Mesodermal cell (in vitro differentiated cells): ENCODE measurements around the gene NDUFB6.

Experiments used
- H3K27ac ChIP-seq: 2 replicates; pipeline ENCODE4 v1.7.0; 2013; ENCODE audit warnings: mild to moderate bottlenecking, low read depth, low read length, moderate library complexity; ENCODE audit not compliant: severe bottlenecking
- H3K36me3 ChIP-seq: 2 replicates; pipeline ENCODE4 v1.7.1; 2013; ENCODE audit warnings: mild to moderate bottlenecking, low read length, moderate library complexity; ENCODE audit not compliant: control insufficient read depth, insufficient read depth
- H3K4me1 ChIP-seq: one replicate; pipeline ENCODE4 v1.7.1; 2013; ENCODE audit warnings: mild to moderate bottlenecking, low read length; ENCODE audit not compliant: insufficient read depth, control insufficient read depth, poor library complexity, severe bottlenecking
- H3K4me3 ChIP-seq: 2 replicates; pipeline ENCODE4 v1.7.0; 2013; ENCODE audit warnings: low read length, control low read depth, mild to moderate bottlenecking; ENCODE audit not compliant: insufficient read depth, poor library complexity, severe bottlenecking; ENCODE audit errors: extremely low read depth
- H3K9me3 ChIP-seq: 2 replicates; pipeline ENCODE4 v1.7.1; 2013; ENCODE audit warnings: mild to moderate bottlenecking, low read length, moderate library complexity; ENCODE audit not compliant: control insufficient read depth
- WGBS, 2 experiments: methylation state at CpG; one replicate each; pipeline ENCODE4 v1.1.5; 2013; ENCODE audit warnings: missing lambda C conversion rate in 2 of 2; ENCODE audit not compliant: insufficient coverage in 2 of 2; 5-methylcytosine and 5-hydroxymethylcytosine counted together

Gene NDUFB6

DNA sequence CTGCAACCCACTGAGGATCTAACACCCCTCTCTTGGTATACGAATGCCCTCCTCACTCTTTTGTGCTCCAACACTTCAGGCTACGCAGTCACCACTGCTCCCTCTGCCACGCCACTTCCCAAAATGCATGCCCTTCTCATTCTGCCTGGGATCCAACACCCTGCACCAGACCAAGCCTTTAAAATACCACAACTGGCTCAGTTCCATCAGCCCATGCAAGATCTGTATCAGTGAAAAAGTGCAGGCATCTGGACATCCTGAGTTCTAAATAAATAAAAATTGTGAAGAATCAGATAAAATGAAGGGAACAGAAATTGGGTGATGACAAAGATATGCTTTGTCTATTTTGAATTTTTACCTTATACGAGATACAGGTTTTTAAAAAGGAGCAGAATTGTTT, 2.7 kb downstream of the NDUFB6 start:
- WGBS, 2 experiments = 90 to 100% methylated on average over 2 to 3 of the region's 4 CpGs
- Histone ChIP-seq H3K4me1 (peaks cover 8% of the 10 kb centered on the region), H3K9me3 (no peaks in the 10 kb centered on the region), H3K27ac (no peak overlapping the region), H3K36me3 (peaks cover 39% of the 10 kb centered on the region), H3K4me3 (no peak overlapping the region)

DNA sequence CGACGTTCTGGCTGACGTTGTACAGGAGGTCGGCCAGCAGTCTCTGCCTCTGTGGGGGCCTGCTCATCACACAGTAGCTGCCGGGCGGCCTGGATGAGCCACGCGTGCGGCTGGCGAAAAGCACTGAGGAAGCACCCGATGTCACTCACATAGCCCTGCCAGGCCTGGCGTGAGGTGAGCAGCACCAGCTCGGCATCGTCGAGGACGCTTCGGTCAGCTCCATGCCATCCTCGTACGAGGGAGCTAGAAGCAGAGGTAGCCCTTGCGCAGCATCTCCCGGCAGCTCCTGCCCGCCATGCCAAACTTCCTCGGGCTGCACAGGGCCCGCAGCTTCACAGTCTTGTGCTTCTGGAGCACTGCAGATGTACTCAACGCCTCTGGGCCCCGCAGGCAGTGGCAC, 6.2 kb downstream of the NDUFB6 start:
- H3K27ac ChIP-seq = no peak overlapping the region
- H3K36me3 ChIP-seq = peaks cover 53% of the 10 kb centered on the region
- H3K4me1 ChIP-seq = peaks cover 6% of the 10 kb centered on the region
- no peaks in the 10 kb centered on the region for H3K9me3 ChIP-seq
- H3K4me3 ChIP-seq = no peak overlapping the region
- 94 to 97% methylated on average over 26 of the region's 26 CpGs for WGBS, 2 experiments

DNA sequence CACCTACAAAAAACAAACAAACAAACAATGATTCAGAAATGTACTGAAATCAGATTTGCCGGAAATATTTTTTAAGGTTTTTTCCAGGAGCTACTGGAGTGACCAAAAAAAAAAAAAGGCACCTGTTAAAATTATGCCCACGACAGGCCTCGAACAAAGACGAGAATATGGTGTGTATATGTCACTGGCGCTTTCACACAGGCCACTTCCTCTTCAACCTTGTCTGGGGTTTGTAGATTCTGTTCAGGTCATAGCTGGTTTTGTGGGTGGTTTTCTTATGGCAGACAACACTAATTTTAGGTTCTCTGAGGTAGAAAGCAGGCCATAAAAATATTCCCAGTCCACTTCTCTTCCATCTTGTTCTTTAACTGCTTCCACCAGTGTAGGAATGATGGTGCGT, 7.0 kb downstream of the NDUFB6 start:
- H3K4me1 ChIP-seq = no peaks in the 10 kb centered on the region
- no peak overlapping the region for H3K27ac ChIP-seq
- H3K36me3 ChIP-seq = peaks cover 53% of the 10 kb centered on the region
- no peak overlapping the region for H3K4me3 ChIP-seq
- no peaks in the 10 kb centered on the region for H3K9me3 ChIP-seq
- WGBS, 2 experiments = 96 to 100% methylated on average over 3 to 5 of the region's 6 CpGs

GRCh38 chr9:32558408-32558934, 14.5 kb downstream of the NDUFB6 start:
- WGBS, 2 experiments = 100% methylated on average over 1 of the region's 3 CpGs; no CpG with 5 or more reads in 1 of the 2 experiments

DNA sequence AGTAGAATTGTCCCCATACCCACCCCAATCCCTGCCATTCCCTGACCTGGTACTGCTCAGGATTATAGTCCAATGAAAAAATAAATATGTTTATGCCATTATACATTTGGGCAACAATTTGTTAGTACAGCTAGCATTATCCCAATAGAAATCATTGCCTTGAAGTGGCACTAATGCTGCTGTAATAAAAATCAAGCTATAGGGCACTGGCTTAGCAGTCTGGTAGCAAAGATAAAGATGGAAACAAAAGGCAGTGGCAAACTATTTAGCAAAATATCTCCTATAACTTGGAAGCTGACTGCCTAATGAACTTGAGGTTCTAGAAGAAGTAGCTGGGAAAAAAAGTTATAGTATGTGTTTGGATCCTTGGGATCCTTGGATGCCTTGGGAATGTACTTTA, 18.4 kb downstream of the NDUFB6 start:
- Histone ChIP-seq H3K9me3 (no peaks in the 10 kb centered on the region), H3K4me3 (no peak overlapping the region), H3K36me3 (peaks cover 3% of the 10 kb centered on the region), H3K27ac (no peak overlapping the region), H3K4me1 (no peaks in the 10 kb centered on the region)

More at GRCh38 chr9:32558408-32558934, 14.5 kb downstream of the NDUFB6 start:
- Histone ChIP-seq H3K27ac (no peak overlapping the region), H3K9me3 (no peaks in the 10 kb centered on the region), H3K4me1 (no peaks in the 10 kb centered on the region), H3K4me3 (no peak overlapping the region), H3K36me3 (peaks cover 3% of the 10 kb centered on the region)

DNA sequence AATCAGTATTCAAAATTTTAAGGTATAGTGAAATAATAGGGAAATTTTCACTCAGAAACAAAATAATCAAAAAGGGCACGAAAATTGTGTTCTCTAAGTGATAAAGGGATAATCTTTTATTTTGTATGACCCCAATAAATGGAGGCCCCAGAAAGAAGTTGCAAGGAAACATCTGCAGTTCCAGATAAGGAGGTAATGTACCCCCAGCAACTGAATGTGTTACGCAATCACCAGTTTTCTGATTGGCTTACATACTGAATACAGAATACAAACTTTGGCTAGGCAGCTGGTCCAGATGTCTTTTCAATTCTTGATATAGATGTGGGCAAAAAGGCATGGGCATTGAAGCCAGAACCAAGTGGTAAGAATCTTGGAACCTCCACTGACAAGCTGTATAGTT, 18.9 kb downstream of the NDUFB6 start:
- Histone ChIP-seq H3K36me3 (peaks cover 8% of the 10 kb centered on the region), H3K4me1 (no peaks in the 10 kb centered on the region), H3K4me3 (no peak overlapping the region), H3K27ac (no peak overlapping the region), H3K9me3 (no peaks in the 10 kb centered on the region)
- no CpG with 5 or more reads among the region's 2 CpGs for whole genome bisulfite sequencing, 2 experiments

GRCh38 chr9:32552172-32552872, 20.6 kb downstream of the NDUFB6 start, which contains the start of the genes SMIM27 and TOPORS:
Gene SMIM27 (plus strand): TSS chr9:32552327. CDS start chr9:32552435, 108 bp downstream.
Gene TOPORS (minus strand): TSS chr9:32552586. CDS start chr9:32552436, 150 bp downstream.
- peak within 1 kb of the TSS; percentile 93 for H3K27ac ChIP-seq
- no peaks in the 10 kb centered on the region for H3K9me3 ChIP-seq
- H3K36me3 ChIP-seq = peaks cover 15% of the 10 kb centered on the region
- 0 to 1% methylated on average over 31 to 37 of the region's 46 CpGs for WGBS, 2 experiments
- no peaks in the 10 kb centered on the region for H3K4me1 ChIP-seq
- peak within 1 kb of the TSS; percentile 77 for H3K4me3 ChIP-seq

DNA sequence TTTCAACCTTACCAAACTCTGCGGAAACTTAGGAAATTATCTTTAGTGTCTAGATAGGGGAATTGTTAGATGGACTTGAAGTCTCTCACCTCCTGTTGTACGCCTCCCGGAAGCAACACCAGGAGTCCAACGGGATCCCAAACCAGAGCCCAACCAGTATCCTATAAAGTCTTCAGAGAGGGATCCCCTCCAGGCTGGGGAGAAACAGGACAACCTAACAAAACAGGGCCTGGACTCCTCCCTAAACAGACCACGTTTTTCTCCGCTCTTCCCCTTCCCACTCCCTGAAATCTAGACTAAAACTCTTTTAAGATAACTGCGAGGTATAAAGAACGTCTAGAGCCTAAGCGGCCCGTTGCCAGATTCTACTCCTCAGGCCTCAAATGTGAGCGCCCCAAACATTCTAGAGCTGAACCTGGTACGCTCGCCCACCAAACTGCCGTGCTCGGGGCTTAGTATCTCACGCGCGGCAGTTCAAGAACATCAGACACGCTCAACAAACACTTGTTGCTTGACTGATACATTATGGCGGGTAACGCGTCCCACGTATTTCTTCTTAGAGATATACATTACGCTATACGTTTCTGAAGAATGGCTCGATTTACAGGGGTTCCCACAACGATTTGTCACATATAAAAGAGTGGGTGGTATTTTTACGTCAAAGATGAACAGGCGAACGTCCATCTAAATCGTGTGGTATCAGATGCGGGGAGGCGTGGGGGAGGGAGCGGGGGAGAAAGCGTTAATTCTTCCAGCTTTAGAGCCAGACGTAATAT, 21.5 kb downstream of the NDUFB6 start:
- Histone ChIP-seq H3K27ac (peak overlapping the region; percentile 93), H3K4me1 (no peaks in the 10 kb centered on the region), H3K9me3 (no peaks in the 10 kb centered on the region), H3K36me3 (peaks cover 19% of the 10 kb centered on the region), H3K4me3 (peak overlapping the region; percentile 77)
- 0% methylated on average over 25 of the region's 36 CpGs for WGBS, 2 experiments

DNA sequence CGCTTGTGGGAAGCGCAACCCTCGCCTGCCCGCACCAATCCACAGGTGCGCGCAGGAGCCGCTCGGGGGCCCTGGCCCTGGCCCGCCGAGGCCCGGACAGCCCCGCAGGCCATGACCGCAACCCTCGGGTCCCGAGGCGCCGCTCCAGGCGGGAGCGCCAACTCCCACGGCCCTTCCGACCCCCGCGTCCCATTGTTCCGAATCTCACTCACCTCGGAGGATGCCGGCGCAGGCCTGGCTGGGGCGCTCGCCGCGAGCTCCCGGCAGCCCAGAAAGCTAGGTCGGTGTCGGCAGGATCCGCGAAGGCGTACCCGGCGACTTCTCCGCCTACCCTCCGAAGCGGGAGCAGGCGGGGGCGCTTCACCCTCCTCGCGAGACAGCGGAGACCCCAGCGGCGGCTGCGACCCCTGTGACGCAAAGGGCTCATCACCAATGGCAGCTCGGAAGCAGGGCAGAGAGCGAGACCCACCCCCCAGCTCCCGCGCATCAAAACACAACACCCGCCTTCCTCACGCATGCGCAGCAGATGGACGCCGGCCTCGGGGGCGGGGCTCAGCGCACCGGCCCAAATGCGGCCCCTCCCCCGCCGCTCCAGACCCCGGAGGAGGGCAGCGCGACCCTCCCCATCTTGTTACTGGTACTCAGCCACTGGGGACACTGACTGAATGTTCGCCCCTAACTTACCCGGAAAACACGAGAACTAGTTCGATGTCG, 22.2 kb downstream of the NDUFB6 start:
- Histone ChIP-seq H3K4me3 (peak overlapping the region; percentile 77), H3K9me3 (no peaks in the 10 kb centered on the region)
- 0% methylated on average over 64 to 66 of the region's 75 CpGs for WGBS, 2 experiments

GRCh38 chr9:32550150-32550561, 22.8 kb downstream of the NDUFB6 start:
- Histone ChIP-seq H3K4me1 (no peaks in the 10 kb centered on the region), H3K36me3 (peaks cover 19% of the 10 kb centered on the region), H3K9me3 (no peaks in the 10 kb centered on the region), H3K4me3 (peak overlapping the region; percentile 77), H3K27ac (peak overlapping the region; percentile 93)
- WGBS, 2 experiments = 1 to 5% methylated on average over 6 to 8 of the region's 10 CpGs

More for the DNA sequence above, 22.2 kb downstream of the NDUFB6 start:
- Histone ChIP-seq H3K36me3 (peaks cover 19% of the 10 kb centered on the region), H3K27ac (peak overlapping the region; percentile 93), H3K4me1 (no peaks in the 10 kb centered on the region)
